NCI-H1048 (cell line): Measurements from ENCODE around the gene GPR153.

Source experiments
- DNase-seq: peaks from one replicate; lab custom pipeline; 2025; lab: John Stamatoyannopoulos, UW

GPR153 gene

DNA sequence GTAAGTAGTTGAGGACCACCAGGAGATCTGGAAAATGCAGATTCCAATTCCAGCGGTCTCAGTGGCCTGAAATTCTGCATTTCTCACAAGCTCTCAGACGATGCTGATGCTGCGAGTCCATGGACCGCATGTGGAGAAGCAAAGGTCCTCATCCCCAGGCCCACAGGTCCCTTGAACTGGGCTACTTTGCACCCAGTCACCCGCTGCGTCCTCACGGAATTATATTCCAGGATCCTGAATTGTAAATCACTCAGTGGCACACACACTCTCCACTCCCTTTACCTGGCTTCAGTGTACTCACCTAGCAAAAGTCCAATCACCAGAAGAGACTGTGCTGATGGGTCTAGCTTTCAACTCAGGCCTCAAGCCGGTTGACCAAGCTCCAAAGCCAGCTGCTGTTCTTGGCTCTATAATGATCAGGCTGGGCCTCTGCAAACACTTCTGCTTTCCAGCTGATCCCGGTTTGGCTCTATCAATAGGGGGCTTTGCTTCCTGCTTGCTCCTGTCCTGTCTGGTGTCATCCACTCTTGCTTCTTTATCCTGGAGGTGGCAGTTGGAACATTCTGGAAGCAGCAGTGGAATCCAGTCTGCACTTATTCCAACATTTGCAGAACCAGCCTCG, 60.6 kb downstream of the GPR153 start:
- DNase-seq: no peak

- DNase-seq: peak; percentile 99
These were observed 61.4 kb downstream of the GPR153 start, which contains the start of gene RPL22 for GRCh38 chr1:6199298-6200187. RPL22 (minus strand) TSS chr1:6199595; CDS start chr1:6199573, 22 bp downstream.

GRCh38 chr1:6198646-6199297, 62.1 kb downstream of the GPR153 start:
- DNase-seq: no peak

- no peak for DNase-seq
These were observed 63.0 kb downstream of the GPR153 start for GRCh38 chr1:6197746-6198427.
